HepG2 (cell line): Measurements from ENCODE around the gene CCDC86.

Source experiments
- ADNP ChIP-seq: sonication (generic); formaldehyde crosslinking; IDR thresholded peaks from 2 replicates; pipeline ENCODE4 v1.4.0; 2020; ENCODE audit warnings: missing genetic modification reagents
- MYC ChIP-seq: sonication (generic); formaldehyde crosslinking; IDR thresholded peaks from 2 replicates; pipeline ENCODE4 v1.9.0; 2021; ENCODE audit warnings: missing genetic modification reagents, borderline replicate concordance
- POLR2A ChIP-seq, 2 experiments: IDR thresholded peaks; 2 replicates each; pipeline ENCODE4 v1.6.1; 2011; ENCODE audit warnings: low read depth in 2 of 2, low read length in 2 of 2, mild to moderate bottlenecking in 1 of 2, moderate library complexity in 1 of 2; ENCODE audit not compliant: insufficient read depth in 1 of 2
- RAD21 ChIP-seq: fragments of 450-650 bp; formaldehyde crosslinking; IDR thresholded peaks from 2 replicates; pipeline ENCODE4 v1.5.0; 2020; ENCODE audit warnings: mild to moderate bottlenecking
- SMC3 ChIP-seq: IDR thresholded peaks from 2 replicates; pipeline ENCODE4 v1.6.1; 2011; ENCODE audit warnings: low read length, improper control_type of control experiment
- SNAPC5 ChIP-seq: sonication (generic); formaldehyde crosslinking; IDR thresholded peaks from 2 replicates; pipeline ENCODE4 v1.8.1; 2023; ENCODE audit warnings: mild to moderate bottlenecking, missing genetic modification reagents, borderline replicate concordance
- SSRP1 ChIP-seq: IDR thresholded peaks from 2 replicates; pipeline ENCODE4 v1.6.1; 2016; ENCODE audit warnings: control low read depth
- ZNF639 ChIP-seq: conservative IDR thresholded peaks from 2 replicates; pipeline ENCODE4 v1.6.1; 2018; ENCODE audit warnings: missing genetic modification reagents

- no peak for TF ChIP-seq RAD21 (CRISPR knock-in tag)
- no peak for TF ChIP-seq MYC (CRISPR knock-in tag)
- no peak for TF ChIP-seq ADNP (CRISPR knock-in tag)
- no peak for TF ChIP-seq ZNF639 (CRISPR knock-in tag)
- TF ChIP-seq SSRP1 (CRISPR knock-in tag) = no peak
- no peak for TF ChIP-seq SMC3
- no peak for TF ChIP-seq SNAPC5 (CRISPR knock-in tag)
- no peak for TF ChIP-seq POLR2A (IDR thresholded peaks at IDR 0.05; ENCODE audit: insufficient read depth in 1 of 2, low read depth in 2 of 2, low read length in 2 of 2)
These were observed 49.4 kb upstream of the CCDC86 start for GRCh38 chr11:60792521-60792920.
